ENCODE results near the gene MRPS9.

Gene MRPS9

DNA sequence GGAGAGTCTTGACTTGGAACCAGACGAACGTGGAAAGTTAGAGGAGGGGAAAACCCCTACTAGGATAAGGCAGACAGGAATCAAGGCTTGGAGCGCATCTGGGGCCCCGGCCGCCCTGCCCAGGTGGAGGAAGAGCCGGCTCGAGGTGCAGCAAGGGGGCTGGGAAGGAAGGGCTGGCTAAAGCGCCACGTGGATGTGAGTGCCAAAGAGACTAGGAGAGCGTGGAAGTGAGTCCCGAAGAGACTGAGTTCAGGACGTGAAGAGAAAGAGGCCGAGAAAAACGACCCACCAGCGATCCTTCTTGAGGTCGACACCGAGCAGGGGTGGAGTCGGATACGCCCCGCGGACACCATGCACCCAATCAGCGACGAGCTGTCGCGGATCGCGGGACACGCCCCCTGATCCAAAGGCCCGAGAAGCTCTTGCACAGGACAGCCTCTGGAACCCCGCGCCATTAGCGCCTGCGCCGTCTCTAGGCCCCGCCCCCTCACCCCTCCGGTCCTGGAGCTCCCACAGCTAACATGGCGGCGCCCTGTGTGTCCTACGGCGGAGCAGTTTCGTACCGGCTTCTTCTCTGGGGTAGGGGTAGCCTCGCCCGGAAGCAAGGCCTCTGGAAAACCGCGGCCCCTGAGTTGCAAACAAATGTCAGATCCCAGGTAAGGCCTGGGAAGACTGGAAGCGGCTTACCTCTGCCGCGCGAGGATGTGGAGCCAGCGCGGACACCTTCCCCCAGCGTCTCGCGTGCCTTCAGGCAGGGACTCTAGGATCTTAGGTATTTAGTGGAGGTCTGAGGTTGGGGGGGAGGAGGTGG lies at the start of gene MRPS9:
TSS of gene MRPS9 (plus strand) at position 498 of the 811 bp plus-strand sequence. CDS start at position 522, 24 bp downstream.
- Mint-ChIP-seq H3K27ac (peak within 1 kb of the TSS; percentile 83), H3K36me3 (peaks cover 2% of the 10 kb centered on the region), H3K27me3 (no peaks in the 10 kb centered on the region), H3K9me3 (no peaks in the 10 kb centered on the region), H3K4me3 (peak within 1 kb of the TSS; percentile 90), H3K4me1 (peaks cover 28% of the 10 kb centered on the region)
- CTCF ChIA-PET: no interaction called here
- peak; percentile 99 for DNase-seq

DNA sequence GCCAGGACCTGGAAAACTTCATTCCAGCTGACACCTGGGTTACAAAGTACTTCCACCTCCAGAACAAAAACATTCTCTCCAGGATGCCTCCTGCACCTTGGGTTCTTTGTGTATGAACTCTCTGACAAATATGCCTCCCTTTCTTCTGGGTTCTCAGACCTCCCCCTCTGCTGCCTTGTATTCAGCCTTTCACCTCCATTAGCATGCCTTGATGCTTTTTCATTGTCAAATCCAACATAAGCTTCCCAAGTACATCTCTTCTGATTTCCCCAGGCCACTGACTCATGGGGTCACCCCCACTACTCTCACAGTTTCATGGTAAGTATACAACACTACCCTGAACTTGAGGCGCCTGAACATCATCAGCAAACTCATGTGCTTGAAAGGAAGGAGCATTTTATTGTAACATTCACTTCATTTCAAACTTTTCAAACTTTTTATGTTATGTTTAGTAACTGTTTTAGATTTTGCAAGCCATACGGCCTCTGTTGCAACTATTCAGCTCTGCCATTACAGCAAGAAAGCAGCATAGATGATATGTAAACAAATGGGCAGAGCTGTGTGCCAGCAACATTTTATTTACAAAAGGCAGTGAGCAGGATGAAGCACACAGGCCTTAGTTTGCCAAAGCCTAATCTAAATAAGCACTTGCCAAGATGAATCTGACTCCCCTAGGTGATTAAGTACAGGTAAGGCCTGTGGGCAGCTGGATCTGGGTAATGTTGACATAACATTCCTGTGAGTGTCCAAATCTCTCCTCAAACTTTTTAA lies 32.5 kb upstream of the MRPS9 start:
- H3K4me3 Mint-ChIP-seq: no peak overlapping the region
- no peak for DNase-seq
- H3K27ac Mint-ChIP-seq: no peak overlapping the region
- no peaks in the 10 kb centered on the region for H3K27me3 Mint-ChIP-seq
- no peaks in the 10 kb centered on the region for H3K36me3 Mint-ChIP-seq
- H3K4me1 Mint-ChIP-seq: no peaks in the 10 kb centered on the region
- peaks cover 5% of the 10 kb centered on the region for H3K9me3 Mint-ChIP-seq
- CTCF ChIA-PET: no interaction called here

DNA sequence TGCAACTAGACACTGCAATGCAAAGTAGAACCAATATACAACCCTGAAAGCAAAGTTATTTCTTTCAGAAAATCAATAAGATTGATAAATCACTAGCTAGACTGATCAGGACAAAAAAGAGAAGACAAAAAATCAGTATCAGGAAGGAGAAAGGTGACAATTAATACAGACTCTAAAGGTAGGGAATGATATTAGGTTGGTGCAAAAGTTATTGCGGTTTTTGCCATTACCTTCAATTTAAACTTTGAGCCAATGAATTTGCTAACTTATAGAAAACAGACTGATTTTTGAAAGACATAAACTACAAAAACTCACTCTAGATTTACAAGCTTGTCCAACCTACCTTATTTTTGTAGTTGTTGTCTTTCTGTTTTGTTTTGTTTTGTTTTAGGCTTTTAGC lies 30.5 kb upstream of the MRPS9 start:
- Mint-ChIP-seq H3K4me3 (no peak overlapping the region), H3K4me1 (no peaks in the 10 kb centered on the region), H3K36me3 (no peaks in the 10 kb centered on the region), H3K27ac (no peak overlapping the region), H3K9me3 (peaks cover 5% of the 10 kb centered on the region), H3K27me3 (no peaks in the 10 kb centered on the region)
- no peak for DNase-seq
- CTCF ChIA-PET: interaction anchor here (0.6 kb wide), 1 partner anchor 43 kb away, joined by 3 read pairs; no protein-coding TSS in a partner anchor

DNA sequence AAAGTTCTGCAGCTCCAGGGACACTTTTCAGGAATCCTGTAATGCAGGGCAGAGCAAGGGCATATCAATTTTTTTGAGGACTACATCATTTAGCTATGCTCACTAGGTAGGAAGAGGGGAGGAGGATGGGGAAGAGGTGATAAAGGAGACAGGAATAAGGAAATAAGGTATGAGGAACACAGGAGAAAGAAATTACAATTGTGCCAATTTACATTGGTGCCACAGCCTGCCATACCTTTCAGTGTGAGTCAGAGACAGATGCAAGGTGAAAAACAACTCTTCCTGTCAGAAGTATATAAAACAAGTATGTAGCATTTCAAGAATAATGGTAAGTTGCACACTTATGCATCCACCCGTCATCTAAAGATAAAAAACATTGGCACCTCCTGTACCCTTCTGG lies 5.4 kb upstream of the MRPS9 start:
- DNase-seq: no peak
- Mint-ChIP-seq H3K4me1 (peaks cover 9% of the 10 kb centered on the region), H3K27me3 (no peaks in the 10 kb centered on the region), H3K9me3 (no peaks in the 10 kb centered on the region), H3K4me3 (no peak overlapping the region), H3K27ac (no peak overlapping the region), H3K36me3 (no peaks in the 10 kb centered on the region)
- CTCF ChIA-PET: no interaction called here

DNA sequence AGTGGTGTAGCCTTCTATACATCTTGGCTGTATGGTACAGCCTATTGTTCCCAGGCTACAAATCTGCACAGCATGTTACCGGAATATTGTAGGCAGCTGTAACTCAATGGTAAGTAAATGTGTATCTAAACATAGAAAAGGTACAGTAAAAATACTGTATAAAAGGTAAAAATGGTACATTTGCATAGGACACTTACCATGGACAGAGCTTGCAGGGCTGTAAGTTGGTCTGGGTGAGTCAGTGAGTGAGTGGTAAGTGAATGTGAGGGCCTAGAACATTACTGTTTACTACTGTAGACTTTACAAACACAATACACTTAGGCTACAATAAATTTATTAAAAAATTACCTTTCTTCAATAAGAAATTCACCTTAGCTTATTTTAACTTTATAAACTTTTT lies 3.7 kb upstream of the MRPS9 start:
- Mint-ChIP-seq H3K27ac (no peak overlapping the region), H3K4me3 (no peak overlapping the region), H3K36me3 (peaks cover 2% of the 10 kb centered on the region), H3K9me3 (no peaks in the 10 kb centered on the region), H3K4me1 (peaks cover 20% of the 10 kb centered on the region), H3K27me3 (no peaks in the 10 kb centered on the region)
- CTCF ChIA-PET: no interaction called here
- DNase-seq: no peak

DNA sequence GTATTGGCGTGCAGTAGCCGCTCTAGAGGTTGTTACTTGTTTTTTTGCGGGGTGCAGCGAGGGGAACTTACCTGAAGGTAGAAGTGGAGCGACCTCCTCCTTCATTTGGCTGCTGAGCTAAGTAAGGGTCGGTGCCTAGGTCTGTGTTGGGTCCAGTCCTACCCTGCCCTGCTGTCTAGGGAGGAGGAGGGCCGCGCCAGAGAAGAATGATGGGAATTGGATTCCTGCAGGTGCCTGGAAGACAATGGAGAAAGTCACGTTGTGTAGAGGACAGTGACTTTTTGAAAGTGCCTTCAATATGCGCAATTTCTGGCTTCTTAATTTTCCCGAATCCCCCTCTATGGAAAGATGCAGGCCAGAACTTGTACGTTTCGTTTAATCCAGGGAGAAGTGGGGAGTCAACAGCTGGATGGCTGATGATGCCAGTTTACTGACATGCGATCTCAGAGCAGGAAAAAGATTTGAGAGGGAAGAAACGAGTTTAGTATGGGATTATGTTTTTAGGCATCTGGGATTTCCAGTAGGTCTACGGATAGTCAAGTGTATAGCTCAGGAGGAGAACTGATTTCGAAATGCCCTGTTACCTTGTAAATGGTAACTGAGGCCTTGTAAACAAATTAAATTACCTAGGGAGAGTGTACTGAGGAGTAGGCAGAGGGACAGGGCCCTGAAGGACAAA lies 653 bp downstream of the MRPS9 start:
- peak overlapping the region; percentile 83 for H3K27ac Mint-ChIP-seq
- H3K4me1 Mint-ChIP-seq: peaks cover 28% of the 10 kb centered on the region
- H3K4me3 Mint-ChIP-seq: peak overlapping the region; percentile 90
- H3K9me3 Mint-ChIP-seq: no peaks in the 10 kb centered on the region
- CTCF ChIA-PET: no interaction called here
- DNase-seq: no peak
- H3K36me3 Mint-ChIP-seq: peaks cover 2% of the 10 kb centered on the region
- H3K27me3 Mint-ChIP-seq: no peaks in the 10 kb centered on the region

DNA sequence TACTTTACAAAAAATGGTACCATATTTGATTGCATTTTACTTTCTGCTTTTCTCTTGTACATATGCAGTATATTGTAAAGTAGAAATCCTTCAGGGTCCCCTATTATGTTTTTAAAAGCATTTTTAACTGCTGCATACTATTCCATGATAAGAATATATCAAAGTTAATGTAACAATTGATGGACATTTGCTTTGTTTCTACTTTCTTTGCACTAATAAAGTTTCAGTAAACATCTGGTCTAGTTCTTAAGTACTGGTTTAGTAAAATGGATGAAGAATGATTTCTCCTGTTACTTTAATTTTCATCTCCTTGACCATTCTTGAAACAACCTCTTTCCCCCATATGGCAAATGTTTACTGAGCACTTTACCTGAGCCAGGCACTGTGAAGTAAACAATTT lies 1.7 kb downstream of the MRPS9 start:
- Mint-ChIP-seq H3K27me3 (no peaks in the 10 kb centered on the region), H3K36me3 (peaks cover 3% of the 10 kb centered on the region), H3K4me3 (no peak overlapping the region), H3K4me1 (peaks cover 28% of the 10 kb centered on the region), H3K27ac (no peak overlapping the region), H3K9me3 (no peaks in the 10 kb centered on the region)
- DNase-seq: no peak
- CTCF ChIA-PET: no interaction called here

DNA sequence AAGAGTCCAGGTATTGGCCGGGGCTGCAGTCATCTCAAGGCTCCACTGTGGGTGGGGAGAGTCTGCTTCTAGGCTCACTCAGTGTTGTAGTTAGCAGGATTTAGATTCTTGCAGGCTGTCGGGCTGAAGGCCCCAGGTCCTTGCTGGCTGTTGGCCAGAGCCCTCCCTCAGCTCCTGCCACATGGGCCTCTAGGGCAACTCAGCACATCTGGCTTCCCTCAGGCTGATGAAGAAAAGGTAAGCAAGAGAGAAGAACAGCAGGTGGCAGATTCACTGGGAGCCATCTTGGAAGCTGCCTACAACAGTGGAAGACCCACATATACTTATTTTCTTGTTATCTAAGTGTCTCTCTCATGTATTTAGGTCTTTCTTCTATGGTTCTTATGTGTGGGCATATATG lies 4.3 kb downstream of the MRPS9 start:
- Mint-ChIP-seq H3K4me1 (peaks cover 22% of the 10 kb centered on the region), H3K4me3 (no peak overlapping the region), H3K27ac (no peak overlapping the region), H3K36me3 (peaks cover 8% of the 10 kb centered on the region), H3K9me3 (no peaks in the 10 kb centered on the region), H3K27me3 (no peaks in the 10 kb centered on the region)
- no peak for DNase-seq
- CTCF ChIA-PET: no interaction called here

DNA sequence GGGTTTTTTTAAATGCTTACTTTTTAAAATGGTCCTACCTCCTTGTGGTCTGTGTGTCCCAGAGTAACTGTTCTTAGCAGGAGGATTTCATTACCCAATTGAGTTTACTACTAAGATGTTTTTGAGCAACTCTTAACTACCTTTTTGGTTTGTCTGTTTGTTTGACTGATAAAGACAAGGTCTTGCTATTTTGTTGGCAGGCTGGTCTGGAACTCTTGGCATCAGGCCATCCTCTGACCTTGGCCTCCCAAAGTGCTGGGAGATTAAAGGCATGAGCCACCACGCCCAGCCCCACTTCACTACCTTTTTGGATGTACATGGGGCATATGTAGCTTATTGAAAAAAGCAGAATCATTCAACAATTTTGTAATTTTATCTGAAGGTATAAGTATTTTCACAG lies 14.9 kb downstream of the MRPS9 start:
- CTCF ChIA-PET: no interaction called here
- Mint-ChIP-seq H3K27me3 (no peaks in the 10 kb centered on the region), H3K4me1 (no peaks in the 10 kb centered on the region), H3K27ac (no peak overlapping the region), H3K9me3 (no peaks in the 10 kb centered on the region), H3K36me3 (peaks cover 29% of the 10 kb centered on the region), H3K4me3 (no peak overlapping the region)
- DNase-seq: no peak

DNA sequence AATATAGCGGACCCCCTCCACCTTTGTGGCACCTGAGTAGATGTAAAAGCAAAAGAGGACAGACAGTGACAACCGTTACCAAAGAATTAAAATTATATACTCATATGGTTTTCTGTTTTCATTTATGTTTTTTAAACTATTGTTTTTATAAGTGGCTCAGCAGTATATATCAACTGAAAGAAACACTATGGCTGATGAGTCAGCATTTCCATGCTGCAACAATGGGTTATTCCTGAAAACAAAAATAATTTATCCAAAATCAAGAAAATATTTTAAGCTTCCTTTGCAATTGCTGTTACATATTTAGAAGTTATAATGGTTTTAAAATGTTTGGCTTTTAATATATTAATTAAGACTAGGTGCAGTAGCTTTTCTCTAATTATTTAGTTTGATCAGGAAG lies 17.7 kb downstream of the MRPS9 start:
- CTCF ChIA-PET: no interaction called here
- Mint-ChIP-seq H3K4me1 (no peaks in the 10 kb centered on the region), H3K36me3 (peaks cover 28% of the 10 kb centered on the region), H3K27me3 (no peaks in the 10 kb centered on the region), H3K9me3 (no peaks in the 10 kb centered on the region), H3K4me3 (no peak overlapping the region), H3K27ac (no peak overlapping the region)
- DNase-seq: no peak

DNA sequence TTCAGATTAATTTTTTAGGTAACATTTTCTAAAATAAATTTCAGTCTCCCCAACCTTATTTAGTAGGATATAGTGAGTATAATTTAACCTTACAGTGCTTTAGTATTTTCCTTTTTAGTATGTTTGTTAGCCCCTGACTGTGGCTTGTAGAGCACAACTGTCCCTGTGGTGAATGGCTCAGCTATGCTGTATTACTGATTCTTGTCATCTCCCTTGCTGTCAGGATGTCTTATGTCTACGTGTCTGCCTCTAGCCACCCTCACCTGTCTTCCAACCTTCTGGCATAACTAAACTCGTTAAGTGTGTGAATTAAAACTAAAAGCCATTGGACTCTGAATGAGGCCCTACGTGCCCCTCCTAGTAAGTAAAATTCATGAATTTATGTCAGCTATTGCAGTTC lies 18.4 kb downstream of the MRPS9 start:
- H3K4me1 Mint-ChIP-seq: no peaks in the 10 kb centered on the region
- H3K9me3 Mint-ChIP-seq: no peaks in the 10 kb centered on the region
- no peaks in the 10 kb centered on the region for H3K27me3 Mint-ChIP-seq
- DNase-seq: no peak
- peaks cover 22% of the 10 kb centered on the region for H3K36me3 Mint-ChIP-seq
- H3K27ac Mint-ChIP-seq: no peak overlapping the region
- no peak overlapping the region for H3K4me3 Mint-ChIP-seq
- CTCF ChIA-PET: no interaction called here

DNA sequence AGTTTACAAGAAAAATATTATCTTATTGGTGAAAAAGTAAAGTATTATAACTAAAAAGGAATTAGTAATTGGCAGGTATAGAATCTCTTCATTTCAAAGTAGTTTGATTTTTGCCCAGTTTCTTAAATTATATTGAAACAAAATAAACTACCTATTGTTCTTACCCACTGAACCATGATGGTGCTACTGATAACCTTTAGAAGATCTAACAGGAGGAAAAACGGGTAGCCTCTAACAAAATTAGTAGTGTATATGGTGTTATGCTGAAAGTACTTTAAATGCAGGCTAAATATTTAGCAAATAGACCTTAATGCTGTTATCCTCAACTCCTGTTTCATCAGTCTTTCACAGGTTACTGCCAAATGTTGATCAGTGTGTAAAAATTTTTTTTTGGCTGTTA lies 19.1 kb downstream of the MRPS9 start:
- Mint-ChIP-seq H3K4me1 (no peaks in the 10 kb centered on the region), H3K27me3 (no peaks in the 10 kb centered on the region), H3K4me3 (no peak overlapping the region), H3K27ac (no peak overlapping the region), H3K36me3 (peaks cover 17% of the 10 kb centered on the region), H3K9me3 (no peaks in the 10 kb centered on the region)
- no peak for DNase-seq
- CTCF ChIA-PET: no interaction called here

DNA sequence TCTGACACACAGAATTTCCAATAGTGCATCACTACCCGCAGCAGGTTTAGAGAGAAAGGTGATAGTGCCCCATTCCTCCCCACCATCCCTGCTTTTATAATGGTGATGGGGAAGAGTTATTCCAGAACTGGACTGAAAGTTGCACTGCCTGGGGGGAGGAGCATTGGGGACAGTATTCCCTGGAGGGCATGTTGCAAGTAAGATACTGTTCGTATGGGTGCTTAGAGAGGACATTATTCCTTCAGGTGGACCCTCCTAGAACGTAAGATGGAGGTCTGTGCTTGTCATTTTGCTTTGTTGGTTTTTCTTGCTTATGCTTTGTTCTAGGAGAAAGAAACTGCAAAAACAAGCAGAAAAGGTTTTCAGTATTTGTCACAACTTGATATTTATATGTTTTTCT lies 23.7 kb downstream of the MRPS9 start:
- no peaks in the 10 kb centered on the region for H3K4me1 Mint-ChIP-seq
- H3K27ac Mint-ChIP-seq: no peak overlapping the region
- CTCF ChIA-PET: no interaction called here
- no peak overlapping the region for H3K4me3 Mint-ChIP-seq
- peaks cover 5% of the 10 kb centered on the region for H3K36me3 Mint-ChIP-seq
- no peak for DNase-seq
- H3K9me3 Mint-ChIP-seq: no peaks in the 10 kb centered on the region
- no peaks in the 10 kb centered on the region for H3K27me3 Mint-ChIP-seq

DNA sequence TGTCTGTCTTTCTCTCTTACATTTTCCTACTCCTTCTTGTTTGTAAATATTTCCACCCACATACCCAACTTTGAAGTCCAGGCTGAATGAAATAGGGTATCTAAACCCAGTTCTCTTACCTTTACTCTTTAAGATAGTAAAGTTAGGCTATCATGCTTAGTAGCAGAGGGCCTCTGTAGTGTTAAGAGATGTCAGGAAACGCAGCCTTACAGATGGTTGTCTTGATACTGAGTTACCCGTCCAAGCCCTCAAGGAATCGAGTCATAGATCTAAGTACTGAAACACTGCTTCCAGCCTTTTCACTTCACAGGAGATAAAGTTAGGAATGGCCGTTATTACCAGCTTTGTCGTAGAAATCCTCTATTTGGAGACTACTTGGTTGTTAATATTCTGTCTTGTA lies 24.3 kb downstream of the MRPS9 start:
- H3K36me3 Mint-ChIP-seq: peaks cover 5% of the 10 kb centered on the region
- no peaks in the 10 kb centered on the region for H3K27me3 Mint-ChIP-seq
- no peak overlapping the region for H3K27ac Mint-ChIP-seq
- no peak overlapping the region for H3K4me3 Mint-ChIP-seq
- CTCF ChIA-PET: no interaction called here
- H3K4me1 Mint-ChIP-seq: no peaks in the 10 kb centered on the region
- no peaks in the 10 kb centered on the region for H3K9me3 Mint-ChIP-seq
- no peak for DNase-seq

DNA sequence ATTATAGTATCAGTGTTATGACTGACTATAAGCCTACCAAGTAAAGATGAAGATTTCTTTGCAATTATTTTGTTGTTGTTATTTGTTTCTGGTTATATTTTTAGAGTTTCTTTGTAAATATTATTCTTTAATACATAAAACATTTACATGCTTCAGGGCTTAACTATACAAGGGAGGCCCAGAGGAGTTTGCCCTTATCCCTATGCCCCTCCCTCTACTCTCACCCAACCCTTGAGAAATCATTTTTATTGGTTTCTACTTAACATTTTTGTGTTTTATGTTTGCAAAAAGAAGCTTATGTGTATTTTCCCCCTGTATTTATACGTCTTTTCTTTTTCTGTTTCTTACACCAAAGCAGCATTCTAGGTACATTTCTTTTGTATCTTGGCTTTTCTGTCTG lies 30.5 kb downstream of the MRPS9 start:
- Mint-ChIP-seq H3K36me3 (no peaks in the 10 kb centered on the region), H3K4me3 (no peak overlapping the region), H3K9me3 (no peaks in the 10 kb centered on the region), H3K27me3 (no peaks in the 10 kb centered on the region), H3K4me1 (peaks cover 13% of the 10 kb centered on the region), H3K27ac (no peak overlapping the region)
- CTCF ChIA-PET: no interaction called here
- no peak for DNase-seq

All from activated naive CD4-positive, alpha-beta T cell treated with anti-CD3 and anti-CD28 coated beads, Interleukin-2, amount 10 ng/mL, durations not matched to agents 7 days and 5 days (primary cell).